GM08714 (cell line): ENCODE results near the gene UVRAG.

Source experiments
- H3K4me3 ChIP-seq: fragments of 200-500 bp; sonication (Bioruptor generic); 2 replicates; pipeline ENCODE4 v1.5.1; 2014; ENCODE audit warnings: mild to moderate bottlenecking, low read length, inconsistent platforms
- ZNF274 ChIP-seq: IDR thresholded peaks from 2 replicates; pipeline ENCODE4 v1.6.1; 2012; ENCODE audit warnings: mild to moderate bottlenecking, low read depth, low read length

Gene UVRAG

GRCh38 chr11:76010051-76010450 lies 195.0 kb downstream of the UVRAG start:
- no peak for TF ChIP-seq ZNF274
- no peak overlapping the region for H3K4me3 ChIP-seq

DNA sequence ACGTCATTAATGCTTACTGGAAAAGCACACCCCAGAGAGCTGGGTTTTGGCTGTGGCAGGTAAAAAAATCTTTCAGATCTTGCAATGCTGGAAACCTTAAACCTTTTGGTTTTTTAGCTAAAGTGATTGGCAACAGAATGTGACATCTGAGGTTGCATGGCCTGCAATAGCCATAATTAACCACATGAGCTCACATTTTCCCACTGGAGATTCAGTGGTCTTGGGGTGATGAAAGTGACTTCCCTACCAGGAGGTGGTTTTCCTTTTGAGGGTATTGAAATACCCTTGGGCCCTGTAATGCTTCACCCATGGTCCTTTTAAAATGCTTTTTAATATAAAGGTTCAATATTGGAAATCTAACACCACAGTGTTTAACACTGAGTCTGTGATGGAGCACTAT lies 198.5 kb downstream of the UVRAG start:
- no peak overlapping the region for H3K4me3 ChIP-seq
- TF ChIP-seq ZNF274: no peak

GRCh38 chr11:76023236-76024068 lies 208.4 kb downstream of the UVRAG start:
- H3K4me3 ChIP-seq: no peak overlapping the region
- TF ChIP-seq ZNF274: no peak

DNA sequence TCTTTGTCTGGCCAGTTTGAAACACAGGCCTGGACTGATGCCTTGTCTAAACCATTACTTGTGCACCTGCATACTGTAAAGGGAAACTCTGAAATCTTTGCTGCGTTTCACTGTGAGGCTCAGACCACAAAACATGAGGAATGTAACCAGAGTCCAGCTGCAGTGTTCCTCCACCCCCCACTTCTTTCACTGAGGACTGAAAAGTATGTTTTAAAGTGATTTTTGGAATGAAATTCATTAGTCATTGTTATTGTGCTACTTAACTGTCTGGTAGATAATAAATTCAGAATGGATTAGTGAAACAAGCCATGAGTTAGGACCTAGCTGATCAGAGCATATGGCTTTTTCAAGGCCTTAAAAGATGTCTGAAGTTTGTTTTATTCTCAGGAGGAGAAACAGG lies 210.1 kb downstream of the UVRAG start:
- TF ChIP-seq ZNF274: no peak

DNA sequence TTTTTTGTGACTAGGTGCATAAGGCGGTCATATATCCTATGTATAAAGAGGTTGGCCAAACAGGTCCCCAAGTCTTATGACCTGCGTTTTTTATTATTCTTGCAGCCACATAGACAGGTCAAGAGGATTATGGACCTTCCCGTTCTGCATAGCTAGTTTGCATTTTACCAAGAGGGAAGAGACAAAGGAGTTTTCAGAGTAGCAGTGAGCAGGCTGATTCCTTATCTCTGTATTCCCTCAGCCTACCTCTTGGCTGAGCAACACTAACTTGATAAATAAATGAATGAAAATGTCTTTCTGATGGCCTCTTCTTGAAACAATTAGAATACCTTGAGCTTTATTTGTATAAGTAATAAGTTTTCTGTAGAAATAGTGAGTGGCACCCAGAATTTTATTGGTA lies 210.8 kb downstream of the UVRAG start:
- TF ChIP-seq ZNF274: no peak

More for the DNA sequence above, 210.1 kb downstream of the UVRAG start:
- H3K4me3 ChIP-seq: no peak overlapping the region

GRCh38 chr11:76026281-76026680 lies 211.3 kb downstream of the UVRAG start:
- no peak for TF ChIP-seq ZNF274
- no peak overlapping the region for H3K4me3 ChIP-seq

More for the DNA sequence above, 210.8 kb downstream of the UVRAG start:
- H3K4me3 ChIP-seq: no peak overlapping the region

- no peak overlapping the region for H3K4me3 ChIP-seq
- TF ChIP-seq ZNF274: no peak
These were observed 211.9 kb downstream of the UVRAG start for GRCh38 chr11:76026862-76027261.

GRCh38 chr11:76030286-76030685 lies 215.3 kb downstream of the UVRAG start:
- no peak overlapping the region for H3K4me3 ChIP-seq
- TF ChIP-seq ZNF274: no peak

GRCh38 chr11:76030968-76031590 lies 216.1 kb downstream of the UVRAG start:
- no peak for TF ChIP-seq ZNF274
- no peak overlapping the region for H3K4me3 ChIP-seq

- no peak for TF ChIP-seq ZNF274
These were observed 218.7 kb downstream of the UVRAG start for GRCh38 chr11:76033699-76034098.

DNA sequence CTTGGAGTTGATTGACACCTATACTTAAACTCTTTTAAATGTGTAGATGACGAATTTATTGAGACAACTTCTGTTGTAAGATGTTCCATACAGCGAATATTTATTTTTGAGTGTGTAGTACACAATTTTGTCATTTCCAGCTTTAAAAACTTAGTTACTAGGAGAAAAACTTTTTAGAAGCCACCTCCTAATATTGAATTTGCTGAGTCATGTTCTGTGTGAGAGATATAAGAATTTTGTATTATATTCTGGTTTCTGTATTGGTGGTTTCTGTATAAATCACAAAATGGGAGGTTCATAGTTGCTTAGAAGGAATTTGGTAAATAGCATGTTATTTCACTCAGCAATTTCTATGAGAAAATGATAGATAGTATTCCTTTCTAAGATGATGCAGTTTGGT lies 220.0 kb downstream of the UVRAG start:
- TF ChIP-seq ZNF274: no peak
- H3K4me3 ChIP-seq: no peak overlapping the region

More at GRCh38 chr11:76033699-76034098, 218.7 kb downstream of the UVRAG start:
- no peak overlapping the region for H3K4me3 ChIP-seq

DNA sequence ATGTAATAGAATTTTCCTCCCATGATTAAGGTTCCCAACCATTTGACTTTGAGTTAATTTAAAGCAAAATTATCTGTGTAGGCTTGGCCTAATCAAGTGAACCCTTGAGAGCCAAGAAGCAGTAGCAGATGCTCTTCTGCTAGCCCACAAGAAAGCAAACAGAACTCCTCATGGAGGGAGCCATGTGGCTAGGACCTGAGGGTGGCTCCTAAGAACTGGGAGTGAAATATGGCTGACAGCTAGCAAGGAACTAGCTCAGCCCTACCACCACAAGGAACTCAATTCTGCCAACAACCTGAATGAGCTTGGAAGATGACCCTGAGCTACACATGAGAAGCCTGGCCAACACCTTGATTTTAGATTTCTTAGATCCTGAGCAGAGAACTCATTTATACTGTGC lies 223.6 kb downstream of the UVRAG start:
- TF ChIP-seq ZNF274: no peak
- H3K4me3 ChIP-seq: no peak overlapping the region

GRCh38 chr11:76041208-76041607 lies 226.2 kb downstream of the UVRAG start:
- TF ChIP-seq ZNF274: no peak

GRCh38 chr11:76044750-76045320 lies 229.8 kb downstream of the UVRAG start:
- no peak for TF ChIP-seq ZNF274
- no peak overlapping the region for H3K4me3 ChIP-seq

More at GRCh38 chr11:76041208-76041607, 226.2 kb downstream of the UVRAG start:
- H3K4me3 ChIP-seq: no peak overlapping the region

- TF ChIP-seq ZNF274: no peak
These were observed 232.2 kb downstream of the UVRAG start for GRCh38 chr11:76047231-76047630.

More at GRCh38 chr11:76047231-76047630, 232.2 kb downstream of the UVRAG start:
- no peak overlapping the region for H3K4me3 ChIP-seq
